ENCODE measurements around the gene SAP25. TPM values are rescaled to one million over a fixed set of nuclear protein-coding genes. Genes with fewer than 3 reads are reported as not detected.

Gene SAP25
- polyA plus RNA-seq, 1 donor (not counting 4 experiments of a cell fraction or from before 2014, with no cell fraction given) = 0.16 TPM

- DNase-seq (ENCODE audit: low read depth, low spot score) (no peak), FAIRE-seq (no peak)
- Histone ChIP-seq H3K4me3 (ENCODE audit: control insufficient read depth in 2 of 3, extremely low read depth in 1 of 3, insufficient read depth in 2 of 3, low read depth in 1 of 3, low read length in 3 of 3) (no peak overlapping the region), H3K4me2 (ENCODE audit: control insufficient read depth, extremely low read depth, insufficient read depth, low read depth, low read length) (no peak overlapping the region), H3K27ac (ENCODE audit: control insufficient read depth, insufficient read depth, low read length) (no peak overlapping the region), H2AFZ (ENCODE audit: control insufficient read depth, low read length) (no peak overlapping the region), H3K9ac (ENCODE audit: control insufficient read depth, extremely low read depth, insufficient read depth, low read length) (no peak overlapping the region), H3K36me3 (ENCODE audit: control insufficient read depth in 2 of 2, extremely low read depth in 1 of 2, insufficient read depth in 2 of 2, low read length in 2 of 2) (peaks cover 0 to 30% of the 10 kb centered on the region in 2 experiments), H3K4me1 (ENCODE audit: control insufficient read depth, extremely low read depth, insufficient read depth, low read length) (peaks cover 3% of the 10 kb centered on the region), H3K9me1 (ENCODE audit: control insufficient read depth, extremely low read depth, insufficient read depth, low read length) (no peaks in the 10 kb centered on the region), H3K9me3 (ENCODE audit: control insufficient read depth, low read depth, low read length) (no peaks in the 10 kb centered on the region), H3K27me3 (ENCODE audit: control insufficient read depth, extremely low read depth, insufficient read depth, low read length) (peaks cover 12% of the 10 kb centered on the region), H3K79me2 (ENCODE audit: control insufficient read depth, insufficient read depth, low read length) (no peaks in the 10 kb centered on the region), H4K20me1 (ENCODE audit: control insufficient read depth, extremely low read depth, insufficient read depth, low read length) (no peaks in the 10 kb centered on the region)
- dilution Hi-C loops (cut with MboI; ENCODE audit: extremely low pct_ligation_motif_present, low sequenced_read_pairs) = no loop called here
- TF ChIP-seq EZH2 (IDR thresholded peaks at IDR 0.05; ENCODE audit: low read length) (no peak), CTCF (optimal IDR thresholded peaks at IDR 0.05 in 1 of 3, IDR thresholded peaks at IDR 0.05 in 1 of 3, conservative IDR thresholded peaks at IDR 0.05 in 1 of 3; ENCODE audit: extremely low read depth in 1 of 3, insufficient read depth in 2 of 3, low read length in 3 of 3) (no peak)
These were observed 1.5 kb upstream of the SAP25 start for GRCh38 chr7:100575206-100575631.

GRCh38 chr7:100574362-100575205 lies 884 bp upstream of the SAP25 start:
- TF ChIP-seq CTCF (optimal IDR thresholded peaks at IDR 0.05 in 1 of 3, IDR thresholded peaks at IDR 0.05 in 1 of 3, conservative IDR thresholded peaks at IDR 0.05 in 1 of 3; ENCODE audit: extremely low read depth in 1 of 3, insufficient read depth in 2 of 3, low read length in 3 of 3) = no peak
- H3K27me3 ChIP-seq (ENCODE audit: control insufficient read depth, extremely low read depth, insufficient read depth, low read length) = peaks cover 18% of the 10 kb centered on the region
- H3K79me2 ChIP-seq (ENCODE audit: control insufficient read depth, insufficient read depth, low read length) = no peaks in the 10 kb centered on the region
- peaks cover 0 to 27% of the 10 kb centered on the region in 2 experiments for H3K36me3 ChIP-seq (ENCODE audit: control insufficient read depth in 2 of 2, extremely low read depth in 1 of 2, insufficient read depth in 2 of 2, low read length in 2 of 2)
- H3K4me1 ChIP-seq (ENCODE audit: control insufficient read depth, extremely low read depth, insufficient read depth, low read length) = peaks cover 3% of the 10 kb centered on the region
- no peaks in the 10 kb centered on the region for H4K20me1 ChIP-seq (ENCODE audit: control insufficient read depth, extremely low read depth, insufficient read depth, low read length)
- FAIRE-seq (no peak), DNase-seq (ENCODE audit: low read depth, low spot score) (no peak)
- no peak overlapping the region for H3K9ac ChIP-seq (ENCODE audit: control insufficient read depth, extremely low read depth, insufficient read depth, low read length)
- H3K4me3 ChIP-seq (ENCODE audit: control insufficient read depth in 2 of 3, extremely low read depth in 1 of 3, insufficient read depth in 2 of 3, low read depth in 1 of 3, low read length in 3 of 3) = no peak overlapping the region
- H3K9me1 ChIP-seq (ENCODE audit: control insufficient read depth, extremely low read depth, insufficient read depth, low read length) = no peaks in the 10 kb centered on the region
- H3K27ac ChIP-seq (ENCODE audit: control insufficient read depth, insufficient read depth, low read length) = no peak overlapping the region
- no peaks in the 10 kb centered on the region for H3K9me3 ChIP-seq (ENCODE audit: control insufficient read depth, low read depth, low read length)
- dilution Hi-C loops (cut with MboI; ENCODE audit: extremely low pct_ligation_motif_present, low sequenced_read_pairs) = no loop called here
- no peak overlapping the region for H2AFZ ChIP-seq (ENCODE audit: control insufficient read depth, low read length)
- no peak overlapping the region for H3K4me2 ChIP-seq (ENCODE audit: control insufficient read depth, extremely low read depth, insufficient read depth, low read depth, low read length)
